ENCODE data around the gene MRLN.
"Not testable (repeated sequence)": the region's sequence is repeated elsewhere in the genome, so short reads cannot be mapped to it uniquely, and the experiment has no call there.

Gene MRLN

GRCh38 chr10:59750155-59750945 is 2.9 kb downstream of the MRLN start:
- no peaks in the 10 kb centered on the region for H3K9me3 ChIP-seq (ENCODE audit: insufficient read depth, low read depth, low read length)
- no peaks in the 10 kb centered on the region for H3K79me1 ChIP-seq (ENCODE audit: low read length)
- H3K18ac ChIP-seq (ENCODE audit: low read length): no peak overlapping the region
- H3K4me1 ChIP-seq (ENCODE audit: control insufficient read depth in 1 of 2, insufficient read depth in 2 of 2, low read length in 2 of 2): no peaks in the 10 kb centered on the region
- no peak overlapping the region for H4K12ac ChIP-seq (ENCODE audit: low read depth, low read length)
- no peak overlapping the region for H2BK5ac ChIP-seq (ENCODE audit: low read depth, low read length, poor library complexity)
- H3K36me3 ChIP-seq (ENCODE audit: control insufficient read depth in 1 of 2, insufficient read depth in 2 of 2, low read length in 2 of 2): no peaks in the 10 kb centered on the region
- H3K9ac ChIP-seq (ENCODE audit: low read length): no peak overlapping the region
- no peaks in the 10 kb centered on the region for H3K79me2 ChIP-seq (ENCODE audit: control insufficient read depth, insufficient read depth, low read length, poor library complexity)
- H2BK12ac ChIP-seq (ENCODE audit: low read length): no peak overlapping the region
- DNase-seq: no peak
- no peak overlapping the region for H3K4ac ChIP-seq (ENCODE audit: low read depth, low read length)
- no peak overlapping the region for H3K27ac ChIP-seq (ENCODE audit: low read depth, low read length)
- H3K14ac ChIP-seq (ENCODE audit: low read length): no peak overlapping the region
- H4K91ac ChIP-seq (ENCODE audit: low read depth, low read length): no peak overlapping the region
- no CpG with 5 or more reads among the region's 12 CpGs for WGBS (ENCODE audit: extremely low coverage, insufficient coverage, insufficient read length)
- no peak overlapping the region for H3K23ac ChIP-seq (ENCODE audit: low read length)
- H2AFZ ChIP-seq (ENCODE audit: insufficient read depth, low read length, poor library complexity): no peak overlapping the region
- H3K4me3 ChIP-seq (ENCODE audit: low read depth, low read length): no peak overlapping the region
- no peak overlapping the region for H2BK120ac ChIP-seq (ENCODE audit: insufficient read depth, low read length, poor library complexity)
- no peak overlapping the region for H4K8ac ChIP-seq (ENCODE audit: low read depth, low read length)
- no peaks in the 10 kb centered on the region for H3K27me3 ChIP-seq (ENCODE audit: insufficient read depth, low read length)
- H3K4me2 ChIP-seq (ENCODE audit: low read length): no peak overlapping the region
- H2AK5ac ChIP-seq (ENCODE audit: low read length): no peak overlapping the region

- Histone ChIP-seq H2BK5ac (ENCODE audit: low read depth, low read length, poor library complexity) (no peak overlapping the region), H4K91ac (ENCODE audit: low read depth, low read length) (no peak overlapping the region), H4K8ac (ENCODE audit: low read depth, low read length) (no peak overlapping the region), H3K4me1 (ENCODE audit: control insufficient read depth in 1 of 2, insufficient read depth in 2 of 2, low read length in 2 of 2) (no peaks in the 10 kb centered on the region), H3K23ac (ENCODE audit: low read length) (no peak overlapping the region), H3K79me2 (ENCODE audit: control insufficient read depth, insufficient read depth, low read length, poor library complexity) (no peaks in the 10 kb centered on the region), H3K9ac (ENCODE audit: low read length) (no peak overlapping the region), H2BK120ac (ENCODE audit: insufficient read depth, low read length, poor library complexity) (no peak overlapping the region), H3K27ac (ENCODE audit: low read depth, low read length) (no peak overlapping the region), H3K79me1 (ENCODE audit: low read length) (no peaks in the 10 kb centered on the region), H3K14ac (ENCODE audit: low read length) (no peak overlapping the region), H3K4me3 (ENCODE audit: low read depth, low read length) (no peak overlapping the region), H2BK12ac (ENCODE audit: low read length) (no peak overlapping the region), H2AK5ac (ENCODE audit: low read length) (no peak overlapping the region), H3K4me2 (ENCODE audit: low read length) (no peak overlapping the region), H3K4ac (ENCODE audit: low read depth, low read length) (no peak overlapping the region), H4K12ac (ENCODE audit: low read depth, low read length) (no peak overlapping the region), H3K18ac (ENCODE audit: low read length) (no peak overlapping the region), H3K36me3 (ENCODE audit: control insufficient read depth in 1 of 2, insufficient read depth in 2 of 2, low read length in 2 of 2) (no peaks in the 10 kb centered on the region), H2AFZ (ENCODE audit: insufficient read depth, low read length, poor library complexity) (no peak overlapping the region), H3K9me3 (ENCODE audit: insufficient read depth, low read depth, low read length) (no peaks in the 10 kb centered on the region), H3K27me3 (ENCODE audit: insufficient read depth, low read length) (no peaks in the 10 kb centered on the region)
- DNase-seq: no peak
- WGBS (ENCODE audit: extremely low coverage, insufficient coverage, insufficient read length): no CpG with 5 or more reads among the region's 1 CpG
Measured at GRCh38 chr10:59748834-59749233, 4.4 kb downstream of the MRLN start.

- Histone ChIP-seq H3K27ac (ENCODE audit: low read depth, low read length) (no peak overlapping the region), H3K23ac (ENCODE audit: low read length) (no peak overlapping the region), H3K9ac (ENCODE audit: low read length) (no peak overlapping the region), H2BK12ac (ENCODE audit: low read length) (no peak overlapping the region), H4K91ac (ENCODE audit: low read depth, low read length) (no peak overlapping the region), H3K4me2 (ENCODE audit: low read length) (no peak overlapping the region), H2AFZ (ENCODE audit: insufficient read depth, low read length, poor library complexity) (no peak overlapping the region), H3K4me1 (ENCODE audit: control insufficient read depth in 1 of 2, insufficient read depth in 2 of 2, low read length in 2 of 2) (no peaks in the 10 kb centered on the region), H2AK5ac (ENCODE audit: low read length) (no peak overlapping the region), H3K79me2 (ENCODE audit: control insufficient read depth, insufficient read depth, low read length, poor library complexity) (no peaks in the 10 kb centered on the region), H2BK5ac (ENCODE audit: low read depth, low read length, poor library complexity) (no peak overlapping the region), H3K4me3 (ENCODE audit: low read depth, low read length) (no peak overlapping the region), H3K9me3 (ENCODE audit: insufficient read depth, low read depth, low read length) (no peaks in the 10 kb centered on the region), H2BK120ac (ENCODE audit: insufficient read depth, low read length, poor library complexity) (no peak overlapping the region), H3K27me3 (ENCODE audit: insufficient read depth, low read length) (no peaks in the 10 kb centered on the region), H3K36me3 (ENCODE audit: control insufficient read depth in 1 of 2, insufficient read depth in 2 of 2, low read length in 2 of 2) (no peaks in the 10 kb centered on the region), H3K4ac (ENCODE audit: low read depth, low read length) (no peak overlapping the region), H4K12ac (ENCODE audit: low read depth, low read length) (no peak overlapping the region), H3K14ac (ENCODE audit: low read length) (no peak overlapping the region), H3K18ac (ENCODE audit: low read length) (no peak overlapping the region), H4K8ac (ENCODE audit: low read depth, low read length) (no peak overlapping the region), H3K79me1 (ENCODE audit: low read length) (no peaks in the 10 kb centered on the region)
- DNase-seq: no peak
- WGBS (ENCODE audit: extremely low coverage, insufficient coverage, insufficient read length): no CpG with 5 or more reads among the region's 2 CpGs
Measured at GRCh38 chr10:59745163-59745650, 8.0 kb downstream of the MRLN start.

GRCh38 chr10:59744762-59745161 is 8.5 kb downstream of the MRLN start:
- H3K27ac ChIP-seq (ENCODE audit: low read depth, low read length): not testable (repeated sequence)
- no CpG with 5 or more reads among the region's 6 CpGs for WGBS (ENCODE audit: extremely low coverage, insufficient coverage, insufficient read length)

More at GRCh38 chr10:59744762-59745161, 8.5 kb downstream of the MRLN start:
- not testable (repeated sequence) for H3K4me3 ChIP-seq (ENCODE audit: low read depth, low read length); H3K27me3 ChIP-seq (ENCODE audit: insufficient read depth, low read length); H3K79me1 ChIP-seq (ENCODE audit: low read length); H4K8ac ChIP-seq (ENCODE audit: low read depth, low read length); H2BK120ac ChIP-seq (ENCODE audit: insufficient read depth, low read length, poor library complexity); H3K9ac ChIP-seq (ENCODE audit: low read length); H3K79me2 ChIP-seq (ENCODE audit: control insufficient read depth, insufficient read depth, low read length, poor library complexity); H3K36me3 ChIP-seq (ENCODE audit: control insufficient read depth in 1 of 2, insufficient read depth in 2 of 2, low read length in 2 of 2); H3K23ac ChIP-seq (ENCODE audit: low read length); H3K9me3 ChIP-seq (ENCODE audit: insufficient read depth, low read depth, low read length); DNase-seq; H3K18ac ChIP-seq (ENCODE audit: low read length); H2AK5ac ChIP-seq (ENCODE audit: low read length); H2AFZ ChIP-seq (ENCODE audit: insufficient read depth, low read length, poor library complexity); H2BK5ac ChIP-seq (ENCODE audit: low read depth, low read length, poor library complexity); H4K12ac ChIP-seq (ENCODE audit: low read depth, low read length); H4K91ac ChIP-seq (ENCODE audit: low read depth, low read length); H3K4me2 ChIP-seq (ENCODE audit: low read length); H3K14ac ChIP-seq (ENCODE audit: low read length); H3K4ac ChIP-seq (ENCODE audit: low read depth, low read length); H2BK12ac ChIP-seq (ENCODE audit: low read length); H3K4me1 ChIP-seq (ENCODE audit: control insufficient read depth in 1 of 2, insufficient read depth in 2 of 2, low read length in 2 of 2)
